ENCODE data around the gene MAP6D1.
A peak's percentile ranks its signal among the peaks of the same experiment; 100 is the strongest.

Gene MAP6D1

DNA sequence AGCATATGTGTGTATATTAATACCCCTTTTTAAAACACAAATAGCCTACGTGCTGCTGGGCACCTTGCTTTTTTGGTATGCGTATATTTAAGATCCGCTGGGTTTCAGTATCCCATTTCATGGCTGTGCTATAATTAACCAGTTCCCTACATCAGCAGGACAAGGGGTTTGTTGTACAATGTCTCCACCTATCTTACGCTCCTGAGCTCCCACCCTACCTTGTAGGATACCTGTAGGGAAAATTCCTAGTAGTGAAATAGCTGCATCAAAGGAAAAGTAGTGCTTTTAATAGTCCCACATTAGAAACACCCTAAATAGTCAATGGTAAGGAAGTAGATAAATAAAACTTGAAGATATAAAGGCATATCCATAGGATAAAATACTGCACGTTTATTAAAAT is 1.4 kb downstream of the MAP6D1 start:
- peak; percentile 87 for DNase-seq (ENCODE audit: low spot score)

DNA sequence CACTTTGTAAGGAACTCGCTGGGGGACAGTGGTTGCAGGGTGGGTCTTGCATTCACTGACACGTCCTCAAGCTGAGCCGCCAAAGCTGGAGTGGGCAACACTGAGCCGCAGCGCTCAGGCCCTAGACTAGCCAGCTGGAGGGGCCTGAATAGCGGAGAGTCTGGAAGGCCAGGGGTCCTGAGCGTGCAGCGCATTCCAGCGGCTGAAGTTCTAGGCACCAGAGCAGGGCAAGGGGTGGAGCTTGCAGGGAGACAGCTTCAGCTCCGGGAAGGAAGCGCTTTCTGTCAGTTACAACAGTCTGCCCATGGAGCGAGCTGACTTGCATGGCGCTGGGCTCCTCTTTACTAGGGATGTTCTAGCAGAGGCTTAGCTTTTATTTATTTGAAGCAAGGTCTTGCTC is 2.7 kb downstream of the MAP6D1 start:
- DNase-seq (ENCODE audit: low spot score): peak; percentile 66

DNA sequence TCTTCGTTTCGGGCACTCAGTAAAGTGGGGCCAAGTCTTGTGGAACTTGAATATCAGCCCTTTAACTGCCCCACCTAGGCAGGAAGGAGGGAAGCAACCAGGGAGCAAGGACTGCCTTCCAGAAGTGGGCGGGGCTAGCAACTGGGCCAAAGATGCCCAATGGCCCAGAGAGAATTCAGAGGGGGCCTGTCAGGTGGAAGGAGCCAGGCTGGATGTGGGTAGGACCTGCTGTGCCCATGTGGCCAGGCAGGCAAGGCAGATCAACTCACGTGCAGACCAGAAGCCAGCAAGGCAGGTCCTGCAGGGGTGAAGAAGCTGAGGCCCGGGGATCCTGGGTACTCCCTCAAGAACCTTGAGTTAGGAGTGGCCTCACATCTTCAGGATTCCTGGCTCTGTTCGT is 5.5 kb downstream of the MAP6D1 start:
- peak; percentile 60 for DNase-seq (ENCODE audit: low spot score)

DNA sequence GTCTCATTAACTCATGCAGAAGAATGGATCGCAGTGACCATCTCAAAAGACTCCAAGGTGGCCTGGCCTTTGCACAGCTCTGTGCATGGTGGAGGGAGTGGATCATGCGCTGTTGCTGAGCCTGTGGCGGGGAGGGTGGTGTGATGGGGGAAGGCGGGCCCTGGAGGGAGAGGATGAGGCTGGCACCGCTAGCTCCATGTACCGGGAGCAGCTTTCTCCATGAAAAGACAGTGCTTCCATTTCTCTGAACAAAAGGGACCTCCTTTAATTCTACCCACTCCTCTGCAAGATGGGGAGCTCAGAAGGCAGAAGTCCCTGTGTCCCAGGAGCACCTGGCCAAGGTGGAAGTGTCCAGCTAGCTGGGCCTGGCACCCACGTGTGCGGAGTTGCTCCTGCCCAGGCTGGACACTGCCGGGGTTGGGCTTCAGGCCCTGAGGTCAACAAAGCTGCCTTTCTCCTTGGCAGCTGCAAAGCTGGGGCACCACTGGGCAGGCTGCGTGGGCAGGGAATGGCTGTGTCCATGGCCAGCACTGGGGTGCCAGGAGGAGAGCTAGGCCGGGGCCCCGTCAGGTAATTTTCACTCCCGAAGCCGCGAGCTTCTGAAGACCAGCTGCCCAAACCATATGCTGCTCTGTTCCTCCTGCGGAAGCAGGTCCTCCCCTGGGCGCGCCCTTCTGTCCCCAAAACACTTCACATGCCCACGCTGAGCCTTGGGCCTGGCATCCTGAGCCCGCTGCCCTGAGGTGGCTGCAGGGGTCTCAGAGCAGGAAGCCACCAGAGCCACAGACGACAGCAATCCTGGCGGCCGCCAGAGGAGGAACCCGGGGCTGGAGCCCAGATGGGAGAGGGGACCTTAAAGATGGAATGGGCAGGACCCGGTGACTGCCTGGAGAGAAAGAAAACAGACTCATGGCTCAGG is 6.4 kb downstream of the MAP6D1 start:
- peak; percentile 93 for DNase-seq (ENCODE audit: low spot score)

DNA sequence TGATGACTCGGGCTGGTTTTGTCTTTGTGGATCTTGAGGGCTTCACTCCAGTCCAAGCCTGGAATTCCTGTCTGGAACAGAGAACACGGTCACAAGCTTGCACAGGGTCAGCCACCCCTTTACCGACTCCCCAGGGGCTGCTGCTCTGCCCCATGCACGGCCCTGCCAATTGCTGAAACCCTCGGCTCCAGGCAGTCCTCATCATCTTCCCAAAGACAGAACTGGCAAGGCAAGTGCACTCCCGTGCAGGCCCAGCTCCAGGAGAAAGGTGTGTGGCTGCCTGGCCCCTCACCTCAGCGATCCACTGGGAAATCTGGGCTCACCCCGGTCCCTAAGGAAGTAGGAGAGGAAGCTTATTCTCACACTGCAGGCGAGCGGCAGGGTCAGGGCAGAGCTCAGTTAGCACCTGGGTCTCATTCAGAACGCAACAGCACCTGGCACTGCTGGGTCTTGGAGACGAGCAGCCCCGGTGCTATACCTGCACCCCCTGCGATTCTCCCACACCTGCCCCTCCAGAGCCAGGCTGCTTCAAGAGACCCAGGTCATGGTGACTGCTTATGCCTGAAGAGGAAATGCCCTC is 7.2 kb downstream of the MAP6D1 start:
- no peak for DNase-seq (ENCODE audit: low spot score)

DNA sequence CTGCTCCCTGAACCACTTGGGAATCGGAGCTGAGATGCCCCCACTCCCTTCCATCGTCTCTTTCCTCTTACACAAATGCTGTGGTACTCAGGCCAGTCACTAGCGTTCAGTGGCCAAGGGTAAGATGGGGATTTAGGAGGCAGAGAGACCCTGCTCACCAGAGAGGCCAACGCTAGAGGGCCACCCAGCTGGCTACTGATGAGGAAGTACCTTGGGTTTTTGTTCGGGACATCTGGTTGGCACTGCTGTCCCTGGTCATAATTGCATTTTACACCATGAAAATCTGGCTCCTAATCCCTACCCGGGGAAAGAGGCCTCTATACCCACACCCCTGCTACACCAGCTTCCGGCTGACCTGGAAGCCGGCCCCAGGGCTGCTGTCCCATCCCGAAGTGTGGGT is 7.7 kb downstream of the MAP6D1 start:
- no peak for DNase-seq (ENCODE audit: low spot score)

DNA sequence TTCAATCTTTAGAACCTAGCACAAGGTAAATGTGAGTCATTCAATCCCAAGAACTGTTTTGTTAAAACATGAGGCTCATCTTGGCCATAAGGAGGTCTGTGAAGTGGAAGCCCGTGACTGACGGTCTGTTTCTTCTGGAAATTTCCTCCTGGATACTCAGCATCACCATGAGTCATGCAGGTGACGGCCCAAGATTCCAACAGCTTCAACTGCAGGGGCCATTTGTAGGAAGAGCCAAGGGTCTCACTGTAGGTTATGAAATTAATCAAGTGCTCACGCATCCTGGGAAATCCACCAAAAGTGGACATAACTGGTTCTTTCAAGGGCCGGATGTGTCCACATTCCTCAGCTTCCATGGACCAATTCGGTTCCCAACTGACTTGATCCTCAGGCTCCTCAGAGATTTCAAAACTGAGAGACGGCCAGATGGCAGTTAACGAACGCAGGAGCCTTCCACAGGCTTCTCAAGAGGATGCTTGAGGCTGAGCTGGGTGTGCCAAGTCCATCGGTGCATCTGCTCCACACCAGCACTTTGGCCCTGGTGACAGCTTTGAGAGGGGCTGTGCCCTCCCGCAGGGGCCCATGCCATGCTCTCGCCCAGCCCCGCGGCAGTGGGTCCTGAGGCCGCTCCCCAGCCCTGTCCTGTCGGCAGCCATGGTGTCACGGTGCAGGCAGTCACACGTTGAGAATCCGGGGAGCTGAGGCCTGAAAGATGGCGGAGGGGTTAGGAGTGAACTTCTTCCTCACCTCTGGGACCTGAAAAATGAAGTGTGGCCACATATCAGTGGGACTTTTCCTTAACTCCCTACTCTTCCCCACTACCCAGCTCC is 8.5 kb downstream of the MAP6D1 start:
- no peak for DNase-seq (ENCODE audit: low spot score)

DNA sequence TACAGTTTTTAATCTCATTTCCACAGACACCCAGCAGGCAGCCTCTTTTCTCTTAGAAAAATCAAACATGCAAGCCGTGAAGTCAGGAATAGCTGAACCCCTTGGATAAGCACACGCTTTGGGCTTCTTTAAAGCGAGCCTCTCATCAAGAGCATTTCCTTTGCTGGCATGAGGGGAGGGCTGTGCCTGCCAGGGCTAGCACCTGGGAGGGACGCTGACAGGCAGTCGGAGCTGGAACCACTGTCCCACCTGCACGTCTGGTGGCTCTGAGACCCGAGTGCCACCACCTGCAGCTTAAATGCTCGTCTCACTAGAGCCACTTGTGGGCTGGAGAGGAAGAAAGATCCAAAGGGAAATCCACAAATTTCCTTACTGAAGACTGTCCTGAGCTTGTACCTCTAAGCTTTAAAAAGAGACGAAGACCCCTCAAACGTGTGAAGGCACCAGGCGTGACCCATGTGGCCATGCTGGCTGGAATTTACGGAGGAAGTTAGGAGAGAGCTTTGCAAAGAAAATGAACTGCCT is 9.4 kb downstream of the MAP6D1 start:
- DNase-seq (ENCODE audit: low spot score): no peak

DNA sequence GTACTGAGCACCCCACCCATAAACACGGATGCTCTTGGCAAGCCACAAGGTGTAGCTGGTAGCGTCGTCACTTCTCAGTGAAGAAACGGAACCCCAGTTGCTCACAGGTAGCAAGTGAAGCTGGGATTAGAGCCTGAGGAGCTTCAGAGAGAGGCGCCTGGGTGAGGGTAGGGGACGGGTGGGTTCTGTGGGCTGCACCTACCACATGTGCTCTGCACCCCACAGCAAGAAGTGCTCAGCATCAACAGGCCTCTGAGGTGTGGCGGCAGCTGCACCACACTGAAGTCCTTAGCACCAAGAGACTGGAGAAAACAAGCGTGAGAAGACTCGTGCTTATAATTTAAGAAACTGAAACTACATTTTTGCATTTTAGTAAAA is 9.8 kb downstream of the MAP6D1 start:
- no peak for DNase-seq (ENCODE audit: low spot score)

DNA sequence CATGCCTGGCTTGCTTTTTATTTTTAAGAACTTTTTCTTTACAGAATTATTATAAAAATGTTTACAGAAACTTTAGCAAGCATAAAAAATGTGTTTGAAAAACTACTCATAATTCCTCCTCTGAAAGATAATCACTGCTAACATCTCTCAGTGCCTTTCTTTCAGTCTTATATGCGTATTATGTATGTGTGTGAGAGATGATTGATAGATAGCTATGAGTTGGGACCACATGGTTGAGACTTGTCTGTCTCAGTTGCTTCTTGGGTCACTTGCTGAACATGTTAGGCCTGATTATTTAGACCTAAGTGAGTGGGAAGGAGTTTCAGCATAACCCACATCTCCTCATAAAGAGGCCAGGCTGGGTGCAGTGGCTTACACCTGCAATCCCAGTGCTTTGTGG is 11.1 kb downstream of the MAP6D1 start:
- DNase-seq (ENCODE audit: low spot score): no peak

DNA sequence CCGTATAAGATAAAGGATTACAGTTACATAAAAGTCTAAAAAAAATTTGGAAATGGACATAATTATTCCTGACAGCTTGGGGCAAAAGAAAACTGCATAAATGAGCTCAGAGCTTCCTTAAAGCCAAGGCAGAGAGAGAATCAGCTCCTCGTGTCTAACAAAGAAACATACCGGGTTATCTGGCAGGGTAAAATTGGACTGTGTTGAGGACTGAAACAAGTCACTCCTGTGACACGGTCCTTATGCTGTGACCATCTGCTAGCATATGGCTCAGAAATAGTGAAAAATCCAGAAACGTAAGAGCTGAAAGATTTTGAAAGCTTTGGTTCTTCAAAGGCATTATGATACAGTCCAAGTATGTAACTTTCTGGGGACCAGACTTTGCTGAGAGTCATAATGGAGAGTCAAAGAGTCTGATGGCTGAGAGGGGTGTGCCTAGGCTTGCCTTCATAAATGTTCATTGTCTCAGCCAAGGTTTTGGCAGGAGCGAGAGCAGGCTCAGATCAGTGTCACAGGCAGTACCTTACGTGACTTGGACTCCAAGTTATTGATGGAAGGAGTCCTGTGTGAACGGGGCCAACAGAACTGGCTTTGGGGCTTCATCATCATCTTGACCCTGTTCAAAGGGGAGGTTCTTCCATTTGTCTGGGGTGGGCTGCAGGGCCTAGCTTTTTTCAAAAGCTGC is 12.5 kb downstream of the MAP6D1 start:
- peak; percentile 90 for DNase-seq (ENCODE audit: low spot score)

DNA sequence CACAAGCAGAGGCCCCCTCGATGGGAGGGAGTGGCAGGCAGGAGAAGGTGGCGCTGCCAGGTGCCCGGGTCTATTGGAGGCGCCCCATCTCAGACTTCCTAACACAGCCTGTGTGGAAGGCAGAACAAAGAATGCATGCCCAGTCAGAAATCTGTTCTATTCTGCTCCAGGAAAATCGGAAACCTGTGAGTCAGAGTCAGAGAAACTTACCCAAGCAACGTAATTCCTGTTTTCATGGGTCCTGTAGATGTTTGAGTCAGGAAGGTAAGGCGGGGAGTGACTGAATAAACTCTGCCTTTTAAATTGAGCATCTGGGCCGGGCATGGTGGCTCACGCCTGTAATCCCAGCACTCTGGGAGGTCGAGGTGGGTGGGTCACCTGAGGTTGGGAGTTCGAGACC is 13.7 kb downstream of the MAP6D1 start:
- DNase-seq (ENCODE audit: low spot score): no peak

DNA sequence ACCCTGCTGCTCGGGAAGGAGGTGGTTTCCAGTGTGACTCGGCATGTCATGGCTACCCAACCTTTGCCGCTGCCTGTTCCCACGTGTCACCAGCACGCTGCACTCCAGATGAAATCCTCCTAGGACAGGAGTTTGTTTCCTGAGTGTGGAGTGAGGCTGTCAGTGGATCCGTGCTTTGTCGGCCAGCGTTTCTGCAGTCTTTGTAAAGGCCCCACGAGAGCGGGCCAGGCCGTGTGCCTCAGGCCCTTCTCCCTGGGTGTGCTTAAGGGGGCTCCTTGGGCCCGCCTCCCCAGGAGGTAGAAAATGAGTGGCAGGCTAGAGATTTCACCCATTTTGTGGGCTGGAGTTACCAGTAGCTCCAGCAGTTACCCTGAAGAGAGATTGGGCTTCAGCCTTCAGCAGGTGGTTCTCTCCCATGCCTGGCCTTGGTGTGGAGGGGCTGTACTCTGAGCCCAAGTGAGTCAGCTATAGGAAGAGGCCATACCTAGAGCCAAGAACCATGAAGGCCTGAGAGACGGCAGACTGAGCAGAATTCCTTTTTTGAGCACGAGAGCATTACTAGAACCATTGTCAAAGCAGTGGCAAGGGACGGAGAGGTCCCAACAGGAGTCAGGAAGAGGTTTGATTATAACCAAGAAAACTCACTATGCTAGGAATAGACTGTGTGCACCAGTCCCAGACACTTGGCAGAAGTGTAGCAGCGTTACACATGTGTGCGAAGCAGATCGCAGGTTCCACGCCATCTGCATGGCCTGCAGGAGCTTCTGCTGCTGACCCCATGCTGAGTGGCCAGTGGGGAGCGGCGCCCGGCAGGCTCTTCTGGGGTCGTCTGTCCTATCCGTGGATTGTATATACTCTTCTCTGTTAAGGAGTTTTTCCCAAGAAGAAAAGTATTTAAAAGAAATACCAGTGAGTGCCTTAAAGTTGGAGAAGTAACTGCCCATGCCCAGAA is 14.5 kb downstream of the MAP6D1 start:
- no peak for DNase-seq (ENCODE audit: low spot score)

DNA sequence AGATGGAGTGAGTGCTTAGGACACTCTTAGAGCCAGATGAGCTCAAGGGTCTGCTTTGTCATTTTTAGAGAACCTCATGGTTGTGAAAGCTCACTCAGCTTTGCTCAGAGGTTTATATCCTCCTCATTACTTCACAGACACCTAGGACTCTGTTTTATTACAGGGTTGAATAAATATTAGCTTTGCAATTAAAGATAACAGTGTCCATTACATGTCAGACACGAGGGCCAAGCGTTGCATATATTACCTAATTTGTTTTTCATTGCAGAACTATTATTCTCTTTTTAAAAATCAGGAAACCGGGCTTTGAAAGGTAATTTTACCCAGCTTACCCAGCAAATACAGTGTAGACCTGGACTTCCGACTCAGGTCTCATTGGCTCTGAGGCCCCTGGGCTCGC is 16.1 kb downstream of the MAP6D1 start:
- DNase-seq (ENCODE audit: low spot score): no peak

DNA sequence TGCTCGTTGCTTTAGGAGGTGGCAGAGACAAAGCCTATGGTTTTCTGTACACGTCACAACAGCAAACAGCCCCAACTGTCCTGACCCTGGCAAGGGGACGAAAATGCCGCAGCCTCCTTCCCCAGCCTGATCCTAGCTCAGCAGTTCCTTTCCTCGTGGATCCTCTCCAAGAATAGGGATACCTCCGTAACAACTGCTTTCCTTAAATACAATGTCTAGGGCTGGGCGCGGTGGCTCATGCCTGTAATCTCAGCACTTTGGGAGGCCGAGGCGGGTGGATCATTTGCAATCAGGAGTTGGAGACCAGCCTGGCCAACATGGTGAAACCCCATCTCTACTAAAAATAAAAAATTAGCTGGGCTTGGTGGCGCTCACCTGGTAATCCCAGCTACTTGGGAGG is 17.0 kb downstream of the MAP6D1 start:
- no peak for DNase-seq (ENCODE audit: low spot score)

DNA sequence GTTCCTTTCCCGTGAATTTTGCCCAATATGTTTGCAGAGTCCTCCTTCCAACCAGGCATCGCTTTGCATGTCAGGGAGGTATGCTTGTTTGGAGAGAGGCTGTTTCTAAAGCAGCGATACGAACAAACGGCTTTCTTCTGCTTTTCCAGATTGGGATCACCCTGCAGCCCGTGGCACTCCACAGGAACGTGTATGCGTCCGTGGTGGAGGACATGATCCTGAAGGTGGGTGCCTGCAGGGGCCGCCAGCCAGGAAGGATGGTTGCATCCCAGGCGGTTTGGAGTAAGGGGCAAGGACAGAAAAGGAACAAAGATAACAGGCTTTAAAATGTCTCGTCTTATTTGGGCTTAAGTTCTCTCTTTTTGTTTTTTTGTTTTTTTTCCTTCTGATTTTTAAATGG is 17.5 kb downstream of the MAP6D1 start:
- no peak for DNase-seq (ENCODE audit: low spot score)

DNA sequence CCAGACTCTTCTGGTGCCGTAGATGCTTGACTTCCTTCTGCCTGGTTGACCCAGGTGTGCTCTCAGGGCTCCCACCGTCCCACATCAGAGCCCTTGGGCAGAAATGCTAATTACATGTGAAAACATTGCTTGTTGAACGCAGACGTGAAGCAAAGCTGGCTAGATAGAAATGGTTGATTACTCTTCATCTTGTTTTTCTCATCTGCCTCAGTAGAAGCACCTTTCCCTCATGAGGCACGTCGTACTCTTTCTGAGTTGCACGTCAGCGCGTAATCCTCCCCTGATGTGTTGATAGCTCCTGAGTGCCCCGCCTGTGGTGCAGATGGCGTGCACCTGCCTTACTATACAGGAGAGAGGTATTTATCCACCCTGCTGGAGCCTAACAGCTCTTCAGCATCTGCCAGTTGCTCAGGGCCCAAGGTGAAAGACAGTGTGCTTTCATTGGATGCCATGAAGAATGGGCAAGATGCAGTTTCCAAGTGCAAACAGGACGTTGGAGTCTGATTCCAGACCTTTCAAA is 18.1 kb downstream of the MAP6D1 start:
- no peak for DNase-seq (ENCODE audit: low spot score)

DNA sequence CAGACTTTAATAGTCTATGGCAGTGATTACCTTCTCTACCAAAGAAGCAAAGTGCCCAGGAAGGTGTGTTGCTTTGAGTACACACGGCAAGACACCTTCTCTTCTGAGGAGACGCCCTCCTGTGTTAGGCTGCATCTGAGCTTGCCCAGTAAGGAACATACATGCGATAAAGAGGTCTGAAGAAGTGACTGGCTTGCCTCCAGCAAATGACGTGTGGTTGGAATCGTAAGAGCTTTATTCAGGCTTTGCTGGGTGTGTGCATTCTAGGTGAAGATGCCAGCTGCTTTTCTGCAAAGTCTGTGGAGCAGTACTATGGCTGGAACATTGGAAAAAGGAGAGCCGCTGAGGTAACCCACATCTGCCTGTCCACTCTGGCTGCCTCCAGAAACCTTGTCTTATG is 22.4 kb downstream of the MAP6D1 start:
- DNase-seq (ENCODE audit: low spot score): peak; percentile 70

DNA sequence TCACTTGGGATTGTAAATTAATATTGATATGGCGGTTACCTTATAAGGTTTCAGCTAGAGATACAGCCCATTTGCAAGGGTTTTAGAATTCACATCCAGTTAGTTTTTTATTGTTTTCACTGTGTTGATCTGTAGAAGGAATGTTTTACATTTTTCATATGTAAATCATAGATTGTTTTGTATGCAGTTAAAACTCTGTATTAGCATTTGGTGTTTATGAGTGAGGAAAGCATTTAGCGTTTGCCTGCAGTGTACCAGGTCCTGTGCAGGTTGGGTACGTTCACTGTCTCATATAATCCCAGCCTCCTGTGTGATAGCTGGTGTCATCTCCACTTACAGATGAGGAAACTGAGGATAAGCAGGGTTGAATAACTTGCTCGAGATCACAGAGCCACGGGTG is 23.8 kb downstream of the MAP6D1 start:
- DNase-seq (ENCODE audit: low spot score): no peak

DNA sequence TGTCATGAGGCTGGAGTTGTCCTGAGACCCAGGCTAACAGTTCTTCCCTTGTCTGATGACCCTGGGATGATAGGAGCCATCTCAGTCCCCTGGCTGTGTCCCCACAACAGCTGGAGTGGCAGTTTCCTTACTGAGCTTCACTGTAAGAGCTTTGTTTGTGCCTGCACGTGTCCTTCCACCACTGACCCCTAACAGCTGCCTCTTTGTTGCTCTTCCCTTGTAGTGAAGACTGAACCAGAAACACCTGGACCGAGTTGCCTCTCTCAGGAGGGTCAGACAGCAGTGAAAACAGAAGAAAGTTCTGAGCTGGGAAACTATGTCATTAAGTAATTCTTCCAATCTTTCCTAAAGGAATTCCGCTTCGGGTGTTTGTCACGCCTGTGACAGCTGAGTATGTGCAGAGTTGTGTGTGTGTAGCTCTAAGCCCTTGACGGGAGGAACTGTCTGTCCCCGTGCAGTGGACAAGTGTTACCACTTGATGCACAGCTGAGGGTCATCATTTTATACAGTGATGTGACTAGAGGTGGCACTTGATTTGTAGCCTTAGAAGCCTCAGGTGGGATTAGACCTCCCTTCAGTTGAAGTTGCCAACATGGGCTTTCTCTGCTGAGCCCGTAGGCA is 25.0 kb downstream of the MAP6D1 start:
- no peak for DNase-seq (ENCODE audit: low spot score)

All from cerebellar cortex (tissue), 1 donor.